Measurements from ENCODE around the gene ADM2. TPM values are rescaled to one million over a fixed set of nuclear protein-coding genes. Genes with fewer than 3 reads are reported as not detected.

Gene ADM2
- total and polyA plus RNA-seq, 4 donors = 0.74 to 5.7 (median 2.7) TPM

DNA sequence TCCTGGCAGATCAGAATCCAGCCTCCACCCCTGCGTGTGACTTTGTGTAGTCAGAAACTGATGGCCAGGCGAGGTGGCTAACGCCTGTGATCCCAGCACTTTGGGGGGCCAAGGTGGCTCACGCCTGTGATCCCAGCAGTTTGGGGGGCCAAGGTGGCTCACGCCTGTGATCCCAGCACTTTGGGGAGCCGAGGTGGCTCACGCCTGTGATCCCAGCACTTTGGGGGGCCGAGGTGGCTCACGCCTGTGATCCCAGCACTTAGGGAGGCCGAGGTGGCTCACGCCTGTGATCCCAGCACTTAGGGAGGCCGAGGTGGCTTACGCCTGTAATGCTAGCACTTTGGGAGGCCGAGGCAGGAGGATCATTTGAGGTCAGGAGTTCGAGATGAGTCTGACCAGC is 31.8 kb downstream of the ADM2 start:
- no peak for TF ChIP-seq CTCF (IDR thresholded peaks at IDR 0.05; ENCODE audit: control extremely low read depth, extremely low read depth)
- no peak for DNase-seq
- Histone ChIP-seq H3K27me3 (ENCODE audit: control insufficient read depth in 3 of 3, insufficient read depth in 3 of 3, low read length in 2 of 3) (no peaks in the 10 kb centered on the region), H3K9ac (ENCODE audit: insufficient read depth in 1 of 2, low read length in 2 of 2) (no peak overlapping the region), H3K36me3 (ENCODE audit: control insufficient read depth in 4 of 4, insufficient read depth in 4 of 4, low read length in 4 of 4) (peaks cover 0 to 25% (median 8%) of the 10 kb centered on the region in 4 donors), H3K27ac (ENCODE audit: low read depth in 1 of 2, low read length in 1 of 2) (no peak overlapping the region), H3K9me3 (ENCODE audit: control insufficient read depth in 4 of 4, insufficient read depth in 3 of 4, low read length in 3 of 4) (no peaks in the 10 kb centered on the region), H3K4me1 (ENCODE audit: control insufficient read depth in 5 of 5, insufficient read depth in 5 of 5, low read length in 5 of 5) (peaks cover 3 to 10% (median 9%) of the 10 kb centered on the region in 5 donors), H3K4me3 (no peak overlapping the region)
- 96 to 99% methylated on average over 15 of the region's 15 CpGs for WGBS, 2 donors
- no peak for ATAC-seq (ENCODE audit: insufficient read depth, low FRiP score)

DNA sequence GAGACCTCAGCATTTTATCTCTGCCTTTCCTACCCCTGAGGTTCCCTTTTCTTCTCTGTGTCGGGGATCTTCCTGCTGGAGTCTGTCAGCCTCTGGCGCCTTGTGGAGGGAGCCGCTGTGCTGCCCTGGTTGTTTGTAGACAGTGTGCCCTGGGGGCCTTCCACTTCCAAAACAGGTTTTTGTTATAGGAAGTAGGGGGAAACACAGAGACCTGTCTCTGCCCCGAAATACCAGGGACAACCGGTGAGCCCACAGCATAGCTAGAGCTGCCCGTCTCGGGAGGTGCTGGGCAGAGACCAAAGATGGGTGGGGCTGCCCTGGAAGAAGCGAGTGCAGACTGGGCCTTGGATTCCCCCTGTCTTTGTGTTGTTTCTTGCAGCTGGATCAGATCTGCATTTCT is 34.7 kb downstream of the ADM2 start:
- no peaks in the 10 kb centered on the region for H3K9me3 ChIP-seq (ENCODE audit: control insufficient read depth in 4 of 4, insufficient read depth in 3 of 4, low read length in 3 of 4)
- TF ChIP-seq CTCF (IDR thresholded peaks at IDR 0.05; ENCODE audit: control extremely low read depth, extremely low read depth) = no peak
- H3K27ac ChIP-seq (ENCODE audit: low read depth in 1 of 2, low read length in 1 of 2) = no peak overlapping the region
- no peak overlapping the region for H3K4me3 ChIP-seq
- ATAC-seq (ENCODE audit: insufficient read depth, low FRiP score) (no peak), DNase-seq (no peak)
- no peak overlapping the region for H3K9ac ChIP-seq (ENCODE audit: insufficient read depth in 1 of 2, low read length in 2 of 2)
- H3K36me3 ChIP-seq (ENCODE audit: control insufficient read depth in 4 of 4, insufficient read depth in 4 of 4, low read length in 4 of 4) = peaks cover 0 to 37% (median 12%) of the 10 kb centered on the region in 4 donors
- H3K27me3 ChIP-seq (ENCODE audit: control insufficient read depth in 3 of 3, insufficient read depth in 3 of 3, low read length in 2 of 3) = no peaks in the 10 kb centered on the region
- peaks cover 0 to 3% (median 0%) of the 10 kb centered on the region in 5 donors for H3K4me1 ChIP-seq (ENCODE audit: control insufficient read depth in 5 of 5, insufficient read depth in 5 of 5, low read length in 5 of 5)
- WGBS, 2 donors = 91 to 93% methylated on average over 8 of the region's 8 CpGs

DNA sequence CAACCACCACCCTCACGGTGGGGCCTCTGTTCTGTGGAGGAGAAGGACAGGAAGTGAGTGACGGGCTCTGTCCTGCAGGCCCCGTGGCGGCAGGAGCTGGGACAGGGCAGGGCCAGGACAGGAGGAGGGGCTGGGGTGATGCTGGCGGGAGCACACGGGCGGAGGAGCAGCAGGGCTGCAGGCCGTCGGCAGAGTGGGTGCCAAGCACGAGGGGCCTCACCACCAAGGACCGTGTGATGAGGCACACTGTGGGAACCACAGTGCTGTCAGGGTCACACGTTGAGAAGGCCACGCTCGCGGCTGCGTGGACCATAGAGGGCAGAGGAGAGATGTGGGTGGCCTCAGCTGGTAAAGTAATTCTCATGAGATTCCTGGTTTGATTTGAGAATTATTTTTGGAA is 35.5 kb downstream of the ADM2 start:
- no peak overlapping the region for H3K4me3 ChIP-seq
- peaks cover 0 to 3% (median 0%) of the 10 kb centered on the region in 5 donors for H3K4me1 ChIP-seq (ENCODE audit: control insufficient read depth in 5 of 5, insufficient read depth in 5 of 5, low read length in 5 of 5)
- H3K27ac ChIP-seq (ENCODE audit: low read depth in 1 of 2, low read length in 1 of 2) = no peak overlapping the region
- no peaks in the 10 kb centered on the region for H3K27me3 ChIP-seq (ENCODE audit: control insufficient read depth in 3 of 3, insufficient read depth in 3 of 3, low read length in 2 of 3)
- TF ChIP-seq CTCF (IDR thresholded peaks at IDR 0.05; ENCODE audit: control extremely low read depth, extremely low read depth) = no peak
- WGBS, 2 donors = 82 to 88% methylated on average over 16 of the region's 16 CpGs
- DNase-seq (no peak), ATAC-seq (ENCODE audit: insufficient read depth, low FRiP score) (no peak)
- H3K9ac ChIP-seq (ENCODE audit: insufficient read depth in 1 of 2, low read length in 2 of 2) = no peak overlapping the region
- H3K36me3 ChIP-seq (ENCODE audit: control insufficient read depth in 4 of 4, insufficient read depth in 4 of 4, low read length in 4 of 4) = peaks cover 0 to 43% (median 16%) of the 10 kb centered on the region in 4 donors
- no peaks in the 10 kb centered on the region for H3K9me3 ChIP-seq (ENCODE audit: control insufficient read depth in 4 of 4, insufficient read depth in 3 of 4, low read length in 3 of 4)
